Measurements from ENCODE around the gene OR4E1. TPM values are rescaled to one million over a fixed set of nuclear protein-coding genes. Genes with fewer than 3 reads are reported as not detected.
"Not testable (repeated sequence)": the region's sequence is repeated elsewhere in the genome, so short reads cannot be mapped to it uniquely, and the experiment has no call there.

The OR4E1 gene
- total RNA-seq, 1 donor from 2014 or later, result not detected

- Histone ChIP-seq H3K9me3 (no peaks in the 10 kb centered on the region), H3K4me1 (no peaks in the 10 kb centered on the region), H3K36me3 (no peaks in the 10 kb centered on the region), H3K27me3 (no peaks in the 10 kb centered on the region), H3K27ac (no peak overlapping the region), H3K4me3 (no peak overlapping the region)
- DNase-seq (ENCODE audit: low spot score in 2 of 2), result no peak
- intact Hi-C loops (cut with DNase I), result no loop called here
- no peak for TF ChIP-seq CTCF (IDR thresholded peaks at IDR 0.05)
Observed at GRCh38 chr14:21652209-21652808, 21.3 kb downstream of the OR4E1 start.

GRCh38 chr14:21647380-21647779 is 26.2 kb downstream of the OR4E1 start:
- Histone ChIP-seq H3K27ac (no peak overlapping the region), H3K9me3 (no peaks in the 10 kb centered on the region), H3K4me1 (no peaks in the 10 kb centered on the region), H3K4me3 (no peak overlapping the region), H3K27me3 (no peaks in the 10 kb centered on the region), H3K36me3 (no peaks in the 10 kb centered on the region)
- intact Hi-C loops (cut with DNase I), result no loop called here
- DNase-seq (ENCODE audit: low spot score in 2 of 2), result no peak
- TF ChIP-seq CTCF (IDR thresholded peaks at IDR 0.05), result no peak

- no peaks in the 10 kb centered on the region for H3K36me3 ChIP-seq
- H3K4me1 ChIP-seq, result no peaks in the 10 kb centered on the region
- no peaks in the 10 kb centered on the region for H3K9me3 ChIP-seq
- DNase-seq (ENCODE audit: low spot score in 2 of 2), result no peak
- intact Hi-C loops (cut with DNase I), result no loop called here
- H3K4me3 ChIP-seq, result no peak overlapping the region
- no peak for TF ChIP-seq CTCF (IDR thresholded peaks at IDR 0.05)
- H3K27ac ChIP-seq, result no peak overlapping the region
- no peaks in the 10 kb centered on the region for H3K27me3 ChIP-seq
Observed at GRCh38 chr14:21643407-21643806, 30.2 kb downstream of the OR4E1 start.

DNA sequence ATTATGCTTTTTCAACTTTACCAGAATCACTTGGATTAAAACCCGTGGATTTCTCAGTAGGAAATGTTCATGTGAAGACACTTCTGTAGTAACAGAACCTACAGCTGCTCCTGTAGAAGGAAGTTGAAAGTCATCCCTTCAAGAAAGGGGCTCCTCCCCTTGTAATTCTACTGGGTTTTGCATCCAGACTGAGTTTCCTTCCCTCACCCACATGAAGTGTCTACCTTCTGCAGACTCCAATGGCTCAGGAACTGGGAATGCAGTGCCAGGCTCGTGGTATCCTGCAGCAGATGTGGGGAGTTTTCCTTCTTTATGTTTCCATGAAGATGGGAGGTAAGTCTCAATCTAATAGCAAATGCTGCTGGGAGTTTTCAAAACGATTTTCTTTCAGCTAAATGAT is 30.9 kb downstream of the OR4E1 start:
- intact Hi-C loops (cut with DNase I), result no loop called here
- DNase-seq (ENCODE audit: low spot score in 2 of 2), result no peak
- no peak overlapping the region for H3K4me3 ChIP-seq
- H3K9me3 ChIP-seq, result no peaks in the 10 kb centered on the region
- H3K27ac ChIP-seq, result no peak overlapping the region
- H3K36me3 ChIP-seq, result no peaks in the 10 kb centered on the region
- no peak for TF ChIP-seq CTCF (IDR thresholded peaks at IDR 0.05)
- H3K4me1 ChIP-seq, result no peaks in the 10 kb centered on the region
- no peaks in the 10 kb centered on the region for H3K27me3 ChIP-seq

DNA sequence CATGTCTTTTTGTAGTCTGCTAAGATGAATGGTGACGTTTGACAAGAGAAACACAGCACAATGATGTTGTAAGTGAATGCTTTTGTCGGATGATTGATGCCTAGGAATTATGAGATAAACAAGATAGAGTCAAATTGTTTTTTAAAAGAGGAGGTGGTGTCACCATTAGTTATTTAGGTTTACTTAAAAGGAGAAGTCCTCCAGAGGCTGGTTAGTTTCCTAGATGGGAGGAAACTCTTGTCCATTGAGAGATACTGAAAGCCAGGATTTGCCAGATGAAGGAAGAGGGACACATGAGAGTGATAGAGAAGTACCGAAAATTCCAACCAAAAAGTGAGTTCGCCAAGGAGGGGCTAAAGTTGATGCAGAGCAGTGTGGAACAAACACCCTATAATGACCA is 38.8 kb downstream of the OR4E1 start, which contains the start of gene OR10G2:
Gene OR10G2 (minus strand): TSS at position 101 of the 400 bp plus-strand sequence. CDS start 98 bp downstream, at position 3.
- no peak for TF ChIP-seq CTCF (IDR thresholded peaks at IDR 0.05)
- intact Hi-C loops (cut with DNase I), result no loop called here
- DNase-seq (ENCODE audit: low spot score in 2 of 2), result no peak
- no peaks in the 10 kb centered on the region for H3K4me1 ChIP-seq
- H3K9me3 ChIP-seq, result no peaks in the 10 kb centered on the region
- no peak within 1 kb of the TSS for H3K4me3 ChIP-seq
- no peaks in the 10 kb centered on the region for H3K27me3 ChIP-seq
- no peak within 1 kb of the TSS for H3K27ac ChIP-seq
- H3K36me3 ChIP-seq, result no peaks in the 10 kb centered on the region

- H3K27ac ChIP-seq, result no peak overlapping the region
- H3K36me3 ChIP-seq, result no peaks in the 10 kb centered on the region
- TF ChIP-seq CTCF (IDR thresholded peaks at IDR 0.05), result no peak
- no peak for DNase-seq (ENCODE audit: low spot score in 2 of 2)
- intact Hi-C loops (cut with DNase I), result no loop called here
- no peaks in the 10 kb centered on the region for H3K4me1 ChIP-seq
- no peaks in the 10 kb centered on the region for H3K27me3 ChIP-seq
- no peaks in the 10 kb centered on the region for H3K9me3 ChIP-seq
- H3K4me3 ChIP-seq, result no peak overlapping the region
Observed at GRCh38 chr14:21631084-21631483, 42.5 kb downstream of the OR4E1 start.

DNA sequence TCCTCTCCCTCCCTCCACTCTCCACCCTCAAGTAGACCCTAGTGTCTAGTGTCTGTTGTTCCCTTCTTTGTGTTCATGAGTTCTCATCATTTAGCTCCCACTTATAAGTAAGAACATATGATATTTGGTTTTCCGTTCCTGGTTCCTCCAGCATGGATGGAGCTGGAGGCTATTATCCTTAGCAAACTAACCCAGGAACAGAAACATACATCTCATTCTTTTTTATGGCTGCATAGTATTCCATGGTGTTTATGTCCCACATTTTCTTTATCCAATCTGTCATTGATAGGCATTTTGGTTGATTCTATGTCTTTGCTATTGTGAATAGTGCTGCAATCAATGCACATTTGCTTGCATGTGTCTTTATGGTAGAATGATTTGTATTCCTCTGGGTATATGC is 43.1 kb downstream of the OR4E1 start:
- H3K9me3 ChIP-seq; H3K4me1 ChIP-seq; H3K4me3 ChIP-seq; H3K27me3 ChIP-seq; intact Hi-C loops (cut with DNase I); H3K27ac ChIP-seq; H3K36me3 ChIP-seq; DNase-seq (ENCODE audit: low spot score in 2 of 2): not testable (repeated sequence)

Measured in ascending aorta (tissue), 2 donors.